ENCODE measurements around the gene ADCK1.

Gene ADCK1

GRCh38 chr14:77867476-77867875 is 67.6 kb downstream of the ADCK1 start:
- no peak for TF ChIP-seq CTCF (conservative IDR thresholded peaks at IDR 0.05; ENCODE audit: low read length)
- no peak for DNase-seq (ENCODE audit: low read depth)
- H3K4me3 ChIP-seq (ENCODE audit: low read length), result no peak overlapping the region

- no peak overlapping the region for H3K4me3 ChIP-seq (ENCODE audit: low read length)
- no peak for TF ChIP-seq CTCF (conservative IDR thresholded peaks at IDR 0.05; ENCODE audit: low read length)
- DNase-seq (ENCODE audit: low read depth), result no peak
Observed at GRCh38 chr14:77868552-77869285, 68.8 kb downstream of the ADCK1 start.

GRCh38 chr14:77869340-77869739 is 69.4 kb downstream of the ADCK1 start:
- H3K4me3 ChIP-seq (ENCODE audit: low read length), result no peak overlapping the region
- DNase-seq (ENCODE audit: low read depth), result no peak
- TF ChIP-seq CTCF (conservative IDR thresholded peaks at IDR 0.05; ENCODE audit: low read length), result no peak

GRCh38 chr14:77870646-77871045 is 70.7 kb downstream of the ADCK1 start:
- no peak for DNase-seq (ENCODE audit: low read depth)

GRCh38 chr14:77872152-77872551 is 72.2 kb downstream of the ADCK1 start:
- no peak for TF ChIP-seq CTCF (conservative IDR thresholded peaks at IDR 0.05; ENCODE audit: low read length)
- no peak for DNase-seq (ENCODE audit: low read depth)
- H3K4me3 ChIP-seq (ENCODE audit: low read length), result no peak overlapping the region

More at GRCh38 chr14:77870646-77871045, 70.7 kb downstream of the ADCK1 start:
- H3K4me3 ChIP-seq (ENCODE audit: low read length), result no peak overlapping the region
- no peak for TF ChIP-seq CTCF (conservative IDR thresholded peaks at IDR 0.05; ENCODE audit: low read length)

GRCh38 chr14:77872983-77873382 is 73.1 kb downstream of the ADCK1 start:
- no peak for DNase-seq (ENCODE audit: low read depth)
- H3K4me3 ChIP-seq (ENCODE audit: low read length), result no peak overlapping the region
- TF ChIP-seq CTCF (conservative IDR thresholded peaks at IDR 0.05; ENCODE audit: low read length), result no peak

- H3K4me3 ChIP-seq (ENCODE audit: low read length), result no peak overlapping the region
- DNase-seq (ENCODE audit: low read depth), result no peak
- TF ChIP-seq CTCF (conservative IDR thresholded peaks at IDR 0.05; ENCODE audit: low read length), result no peak
Observed at GRCh38 chr14:77878783-77879182, 78.9 kb downstream of the ADCK1 start.

Data from AG10803 (cell line).